ENCODE results near the gene ALKBH3.

The ALKBH3 gene

GRCh38 chr11:43944761-43945311 is 64.2 kb downstream of the ALKBH3 start:
- ATAC-seq (ENCODE audit: low read depth) = peak; percentile 51
- Histone ChIP-seq H3K27me3 (ENCODE audit: insufficient read depth, poor library complexity, severe bottlenecking) (peaks cover 47% of the 10 kb centered on the region), H3K9me3 (ENCODE audit: severe bottlenecking) (no peaks in the 10 kb centered on the region), H3K27ac (ENCODE audit: poor library complexity, severe bottlenecking) (no peak overlapping the region), H3K4me1 (ENCODE audit: insufficient read depth, poor library complexity, severe bottlenecking) (no peaks in the 10 kb centered on the region), H3K4me3 (ENCODE audit: severe bottlenecking) (no peak overlapping the region), H3K36me3 (ENCODE audit: low read depth) (no peaks in the 10 kb centered on the region)
- peak; percentile 67 for DNase-seq (ENCODE audit: low spot score)
- TF ChIP-seq, protein P1, sequence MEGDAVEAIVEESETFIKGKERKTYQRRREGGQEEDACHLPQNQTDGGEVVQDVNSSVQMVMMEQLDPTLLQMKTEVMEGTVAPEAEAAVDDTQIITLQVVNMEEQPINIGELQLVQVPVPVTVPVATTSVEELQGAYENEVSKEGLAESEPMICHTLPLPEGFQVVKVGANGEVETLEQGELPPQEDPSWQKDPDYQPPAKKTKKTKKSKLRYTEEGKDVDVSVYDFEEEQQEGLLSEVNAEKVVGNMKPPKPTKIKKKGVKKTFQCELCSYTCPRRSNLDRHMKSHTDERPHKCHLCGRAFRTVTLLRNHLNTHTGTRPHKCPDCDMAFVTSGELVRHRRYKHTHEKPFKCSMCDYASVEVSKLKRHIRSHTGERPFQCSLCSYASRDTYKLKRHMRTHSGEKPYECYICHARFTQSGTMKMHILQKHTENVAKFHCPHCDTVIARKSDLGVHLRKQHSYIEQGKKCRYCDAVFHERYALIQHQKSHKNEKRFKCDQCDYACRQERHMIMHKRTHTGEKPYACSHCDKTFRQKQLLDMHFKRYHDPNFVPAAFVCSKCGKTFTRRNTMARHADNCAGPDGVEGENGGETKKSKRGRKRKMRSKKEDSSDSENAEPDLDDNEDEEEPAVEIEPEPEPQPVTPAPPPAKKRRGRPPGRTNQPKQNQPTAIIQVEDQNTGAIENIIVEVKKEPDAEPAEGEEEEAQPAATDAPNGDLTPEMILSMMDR (IDR thresholded peaks at IDR 0.05; ENCODE audit: poor library complexity, severe bottlenecking) = peak; percentile 84

- Histone ChIP-seq H3K36me3 (ENCODE audit: low read depth) (no peaks in the 10 kb centered on the region), H3K9me3 (ENCODE audit: severe bottlenecking) (no peaks in the 10 kb centered on the region), H3K27ac (ENCODE audit: poor library complexity, severe bottlenecking) (no peak overlapping the region), H3K27me3 (ENCODE audit: insufficient read depth, poor library complexity, severe bottlenecking) (peaks cover 33% of the 10 kb centered on the region), H3K4me1 (ENCODE audit: insufficient read depth, poor library complexity, severe bottlenecking) (no peaks in the 10 kb centered on the region), H3K4me3 (ENCODE audit: severe bottlenecking) (no peak overlapping the region)
- DNase-seq (ENCODE audit: low spot score) (no peak), ATAC-seq (ENCODE audit: low read depth) (no peak)
- TF ChIP-seq, protein P1 (IDR thresholded peaks at IDR 0.05; ENCODE audit: poor library complexity, severe bottlenecking) = peak; percentile 18
Observed at GRCh38 chr11:43947003-43947500, 66.4 kb downstream of the ALKBH3 start.

DNA sequence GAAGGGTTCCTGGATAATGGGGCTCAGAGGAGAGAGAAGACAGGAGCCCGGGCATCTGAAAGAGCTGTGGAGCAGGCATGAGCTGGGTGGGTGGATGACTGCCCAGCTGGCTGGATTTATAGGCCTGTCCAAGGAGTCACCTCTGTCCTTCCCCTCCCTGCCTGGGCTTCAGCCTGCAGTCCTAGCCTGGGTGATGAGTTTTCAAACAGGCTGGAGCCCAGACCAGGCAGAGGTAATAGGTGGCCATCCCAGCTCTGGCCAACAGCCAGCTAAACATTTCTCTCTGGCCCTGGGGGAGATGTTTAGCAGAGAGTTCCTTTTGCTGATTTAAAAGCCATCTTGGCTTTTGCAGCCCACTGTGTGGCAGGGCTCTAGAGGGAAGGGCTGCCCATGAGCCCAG is 67.2 kb downstream of the ALKBH3 start:
- DNase-seq (ENCODE audit: low spot score) (no peak), ATAC-seq (ENCODE audit: low read depth) (no peak)
- Histone ChIP-seq H3K27me3 (ENCODE audit: insufficient read depth, poor library complexity, severe bottlenecking) (peaks cover 28% of the 10 kb centered on the region), H3K9me3 (ENCODE audit: severe bottlenecking) (no peaks in the 10 kb centered on the region), H3K4me3 (ENCODE audit: severe bottlenecking) (no peak overlapping the region), H3K27ac (ENCODE audit: poor library complexity, severe bottlenecking) (no peak overlapping the region), H3K36me3 (ENCODE audit: low read depth) (no peaks in the 10 kb centered on the region), H3K4me1 (ENCODE audit: insufficient read depth, poor library complexity, severe bottlenecking) (no peaks in the 10 kb centered on the region)
- TF ChIP-seq, protein P1 (IDR thresholded peaks at IDR 0.05; ENCODE audit: poor library complexity, severe bottlenecking) = no peak

- no peak overlapping the region for H3K27ac ChIP-seq (ENCODE audit: poor library complexity, severe bottlenecking)
- no peaks in the 10 kb centered on the region for H3K4me1 ChIP-seq (ENCODE audit: insufficient read depth, poor library complexity, severe bottlenecking)
- no peak for DNase-seq (ENCODE audit: low spot score)
- H3K4me3 ChIP-seq (ENCODE audit: severe bottlenecking) = no peak overlapping the region
- no peaks in the 10 kb centered on the region for H3K9me3 ChIP-seq (ENCODE audit: severe bottlenecking)
- TF ChIP-seq, protein P1 (IDR thresholded peaks at IDR 0.05; ENCODE audit: poor library complexity, severe bottlenecking) = no peak
- H3K36me3 ChIP-seq (ENCODE audit: low read depth) = no peaks in the 10 kb centered on the region
- H3K27me3 ChIP-seq (ENCODE audit: insufficient read depth, poor library complexity, severe bottlenecking) = peaks cover 22% of the 10 kb centered on the region
- ATAC-seq (ENCODE audit: low read depth) = no peak
Observed at GRCh38 chr11:43948341-43949225, 68.0 kb downstream of the ALKBH3 start.

Measured in RWPE2 (cell line).